Left renal pelvis (tissue), 4 donors: ENCODE measurements around the gene HOOK2. TPM values are rescaled to one million over a fixed set of nuclear protein-coding genes. Genes with fewer than 3 reads are reported as not detected.
A peak's percentile ranks its signal among the peaks of the same experiment; 100 is the strongest.

ENCODE experiments used
- DNase-seq, 4 donors: peaks; one replicate each; pipeline ENCODE4 v3.0.0-alpha.2; 2013; ENCODE audit warnings: low read depth in 4 of 4, low spot score in 3 of 4
- polyA plus RNA-seq, 4 donors: library from polyadenylated mRNA; unstranded; fragments of 120-200 nt; gene quantifications; one replicate each; pipeline ENCODE4 v1.2.1, GENCODE V29; 2013; ENCODE audit not compliant: insufficient read length in 4 of 4

Gene HOOK2
- polyA plus RNA-seq, 4 donors = 17.8 to 90.4 (median 45.4) TPM

DNA sequence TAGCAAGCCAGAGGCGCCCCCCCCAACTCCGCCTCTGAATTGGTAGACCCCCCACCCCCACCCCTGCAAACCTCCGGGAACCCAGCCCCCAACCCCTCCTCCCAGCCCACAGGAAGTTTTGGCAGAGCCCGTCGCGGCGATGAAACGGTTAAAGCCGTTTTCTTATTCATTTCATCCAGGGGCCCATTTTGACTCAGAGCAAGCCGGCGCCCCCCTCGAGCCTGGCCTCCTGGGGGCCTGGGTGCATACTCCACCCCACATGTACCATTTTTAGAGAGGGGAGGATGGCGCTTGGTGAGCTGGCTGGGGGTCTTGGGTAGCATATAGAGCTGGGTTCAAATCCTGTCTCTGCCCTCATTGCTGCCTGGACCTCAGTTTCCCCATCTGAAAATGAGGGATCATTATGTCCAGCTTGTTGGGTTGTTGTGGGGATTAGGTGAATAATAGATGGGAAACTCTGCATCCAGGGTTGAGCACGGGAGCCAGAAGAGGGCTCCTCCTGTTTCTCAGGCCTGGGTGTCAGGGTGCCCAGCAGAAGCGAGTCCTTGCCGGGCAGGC, 8.0 kb upstream of the HOOK2 start:
- DNase-seq = no peak

DNA sequence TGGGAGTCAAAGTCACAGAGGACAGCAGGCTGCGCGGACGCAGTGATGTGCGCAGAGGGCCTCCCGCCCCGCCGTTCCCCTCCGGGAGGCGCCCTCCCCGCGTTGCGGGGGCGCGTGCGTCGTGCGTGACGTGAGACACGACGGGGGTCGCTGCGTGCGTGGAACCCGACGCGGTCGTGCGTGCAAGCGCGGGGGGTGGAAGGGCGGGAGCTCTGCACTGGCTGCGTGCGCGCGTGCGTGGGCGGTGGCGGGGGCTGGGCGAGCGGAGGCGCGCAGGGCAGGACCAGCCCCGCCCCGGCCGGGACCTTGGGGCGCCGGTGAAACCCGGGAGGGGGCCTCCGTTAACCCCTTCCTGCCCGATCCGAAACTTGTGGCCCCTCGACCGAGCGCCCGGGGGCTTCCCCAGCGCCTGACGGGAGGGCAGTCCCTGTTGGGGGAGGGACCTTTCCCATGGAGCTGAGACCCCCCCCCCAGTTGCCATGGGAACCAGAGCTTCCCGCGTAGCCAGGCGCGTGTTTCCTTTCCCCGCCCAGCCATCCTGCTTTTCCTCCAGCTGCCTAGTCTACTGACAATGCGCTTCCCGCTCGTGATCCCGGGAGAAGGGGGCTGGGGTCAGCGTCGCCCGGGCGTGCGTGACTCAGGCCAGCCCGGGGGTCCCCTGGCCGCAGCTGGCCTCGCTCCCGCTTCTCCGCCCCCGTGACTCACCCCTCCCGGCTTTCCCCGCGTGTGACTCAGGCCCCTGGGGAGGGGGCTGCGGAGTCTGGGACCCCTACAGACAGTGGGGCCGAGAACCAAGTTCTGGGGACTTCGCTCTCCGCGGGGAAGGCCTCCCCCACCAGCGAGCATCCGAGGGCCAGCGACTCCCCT, 7.3 kb upstream of the HOOK2 start:
- DNase-seq = no peak

DNA sequence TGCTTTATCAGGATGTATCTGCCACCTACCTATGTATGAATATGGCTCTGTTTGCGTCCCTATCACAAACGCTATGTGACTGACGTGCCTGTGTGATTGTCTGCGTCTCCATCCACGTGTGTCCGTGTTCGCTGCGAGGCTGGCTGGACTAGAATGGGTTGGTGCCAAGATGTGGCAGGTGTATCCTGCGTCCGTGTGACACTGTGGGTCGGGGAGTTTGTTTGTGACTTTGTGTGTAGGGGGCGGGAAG, 6.7 kb upstream of the HOOK2 start:
- DNase-seq = no peak

DNA sequence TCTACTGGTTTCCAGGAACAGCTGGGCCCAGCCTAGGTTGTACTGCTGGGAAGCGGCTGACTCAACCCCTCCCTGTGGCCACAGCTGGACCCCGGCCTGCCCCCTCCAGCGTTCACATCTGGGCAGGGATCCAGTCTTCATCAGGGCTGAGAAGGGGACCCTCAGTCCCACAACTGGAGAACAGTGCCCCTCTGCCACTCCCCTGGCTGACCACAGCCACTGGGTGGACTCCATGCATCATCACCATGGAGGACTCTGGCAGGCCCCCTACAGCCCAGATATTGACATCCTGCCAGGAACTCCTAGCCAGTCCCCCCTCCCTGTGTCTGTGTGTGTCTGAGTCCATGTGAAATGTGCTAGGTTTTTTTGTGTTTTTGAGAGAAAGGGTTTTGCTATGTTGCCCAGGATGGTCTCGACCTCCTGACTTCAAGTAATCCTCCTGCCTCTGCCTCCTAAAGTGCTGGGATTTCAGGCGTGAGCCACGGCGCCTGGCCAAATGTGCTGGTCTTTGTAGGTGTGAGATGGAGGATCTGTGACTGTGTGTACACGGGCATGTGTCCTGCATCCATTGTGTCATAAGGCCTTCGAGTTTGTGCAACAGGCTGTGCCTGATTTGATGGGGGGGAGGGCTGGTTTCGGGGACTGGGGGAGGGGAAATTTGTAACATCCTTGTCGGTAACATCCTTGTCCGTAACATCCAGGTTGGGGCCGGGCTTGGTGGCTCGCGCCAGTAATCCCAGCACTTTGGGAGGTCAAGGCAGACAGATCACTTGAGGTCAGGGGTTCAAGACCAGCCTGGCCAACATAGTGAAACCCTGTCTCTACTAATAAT, 4.0 kb upstream of the HOOK2 start:
- DNase-seq = no peak

DNA sequence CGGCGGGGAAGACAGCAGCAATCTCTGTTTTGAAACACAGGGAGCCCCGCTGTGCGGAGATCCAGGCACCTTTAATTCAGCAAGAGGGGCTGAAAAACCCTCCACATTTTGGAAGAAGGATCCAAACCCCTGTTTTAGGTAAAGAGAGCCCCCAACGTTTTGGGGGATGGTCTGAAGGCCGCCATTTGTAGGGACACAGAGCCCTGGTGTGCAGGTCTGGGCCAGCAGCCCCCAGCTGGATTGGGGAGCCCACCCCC, 3.5 kb upstream of the HOOK2 start:
- no peak for DNase-seq

DNA sequence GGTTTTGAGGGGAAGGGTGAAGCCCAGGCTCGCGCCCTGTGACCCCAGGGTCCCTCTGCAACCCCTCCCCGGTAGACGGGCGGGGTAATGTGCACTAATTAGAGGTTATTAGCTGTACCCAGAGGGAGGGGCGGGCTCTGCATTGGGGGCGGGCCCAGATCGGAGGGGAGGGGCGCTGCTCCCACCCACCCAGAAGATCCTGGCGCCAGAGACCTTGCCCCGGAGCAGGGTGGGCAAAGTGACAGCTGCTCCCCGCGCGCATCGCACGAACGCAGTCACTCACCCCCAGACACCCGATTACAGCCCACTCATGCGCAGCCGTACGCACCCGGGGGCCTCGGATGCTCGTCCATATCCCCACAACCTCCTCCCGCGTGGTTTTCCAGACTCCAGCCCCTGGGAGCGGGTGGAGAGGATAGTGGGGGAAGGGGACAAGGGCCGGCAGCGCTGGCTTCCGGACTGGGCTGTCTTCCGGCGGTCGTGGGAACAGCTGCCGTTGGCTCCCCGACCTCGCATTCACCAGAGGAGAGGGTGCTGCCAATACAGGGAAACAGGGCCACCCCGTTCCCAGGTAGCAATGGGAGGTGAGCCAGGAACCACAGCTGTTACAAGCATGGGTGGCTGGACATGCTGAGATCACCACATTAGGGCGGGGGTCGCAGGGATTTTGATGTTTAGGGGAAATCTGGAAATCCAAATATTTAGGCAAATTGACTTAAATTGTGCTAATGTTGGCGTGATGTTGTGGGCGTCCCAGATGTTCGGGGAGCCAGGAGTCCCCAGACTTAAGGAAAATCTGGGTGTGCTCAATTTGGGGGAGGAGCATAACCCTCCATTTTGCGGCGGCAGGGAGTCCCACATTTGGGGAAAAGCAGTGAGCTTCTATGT, 2.9 kb upstream of the HOOK2 start:
- DNase-seq = no peak

DNA sequence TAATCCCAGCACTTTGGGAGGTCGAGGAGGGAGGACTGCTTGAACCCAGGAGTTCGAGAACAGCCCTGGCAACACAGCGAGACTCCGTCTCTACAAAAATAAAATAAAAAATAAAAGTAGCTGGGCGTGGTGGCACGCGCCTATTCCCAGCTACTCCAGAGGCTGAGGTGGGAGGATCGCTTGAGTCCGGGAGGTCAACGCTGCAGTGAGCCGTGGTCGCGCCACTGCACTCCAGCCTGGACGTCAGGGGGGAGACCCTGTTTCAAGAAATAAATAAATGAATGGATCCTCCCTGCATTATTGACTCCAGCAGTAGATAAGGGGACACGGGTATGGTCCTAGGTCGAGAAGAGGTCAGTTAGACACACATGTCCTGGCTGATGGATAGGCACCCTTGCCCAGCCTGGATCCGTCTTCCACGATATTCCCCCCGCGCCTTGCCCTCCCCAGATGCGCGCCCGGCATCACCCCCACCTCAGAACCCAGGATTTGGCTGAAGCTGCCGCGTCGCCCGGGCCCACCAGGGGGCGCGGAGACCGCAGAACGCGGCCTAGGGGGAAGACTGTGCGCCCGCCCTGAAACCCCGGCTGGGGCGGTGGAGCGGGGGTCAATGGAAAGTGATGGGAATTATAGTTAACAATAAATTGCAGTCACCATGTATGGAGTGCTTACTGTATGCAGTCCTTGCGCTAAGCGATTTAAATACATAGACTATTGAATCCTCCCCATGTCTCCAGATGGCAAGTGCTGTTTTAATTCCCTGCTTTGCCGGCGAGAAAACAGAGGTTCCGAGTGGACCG, 2.1 kb upstream of the HOOK2 start:
- DNase-seq = no peak

DNA sequence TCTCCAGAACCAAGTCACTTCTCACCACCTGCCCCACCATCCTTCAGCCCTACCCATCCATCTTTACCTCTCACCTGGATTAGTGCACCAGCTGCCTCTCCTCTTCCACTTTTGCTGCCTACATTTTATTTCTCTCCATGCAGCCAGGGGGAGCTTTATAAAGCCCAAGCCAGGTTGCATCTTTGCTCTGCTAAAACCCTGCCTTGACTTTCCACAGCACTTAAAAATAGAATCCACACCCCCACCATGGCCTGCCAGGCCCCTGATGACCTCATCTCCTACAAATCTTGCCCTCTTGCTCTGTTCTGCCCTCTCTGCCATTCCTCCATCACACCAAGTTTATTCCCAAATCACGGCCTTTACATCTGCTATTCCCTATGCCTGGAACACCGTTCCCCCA, 1.8 kb downstream of the HOOK2 start:
- DNase-seq = no peak

DNA sequence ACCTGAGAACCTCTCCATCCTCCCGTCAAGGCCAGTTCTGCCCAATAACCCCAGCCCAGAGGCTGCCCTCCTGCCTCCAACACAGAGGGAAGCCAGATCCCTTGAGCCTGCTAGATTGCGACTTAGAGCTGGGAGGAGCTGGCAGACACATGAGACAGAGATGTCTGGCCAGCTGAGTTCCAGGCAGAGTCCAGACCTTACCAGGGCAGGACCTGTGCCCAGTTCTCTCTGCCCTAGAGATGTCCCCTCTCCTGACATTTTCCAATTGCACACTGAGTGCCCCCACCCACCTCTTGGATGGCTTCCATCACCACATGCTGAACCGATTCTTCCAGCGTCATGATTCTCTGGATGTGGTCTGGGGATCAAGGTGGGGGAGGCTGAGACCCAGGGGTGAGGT, 3.0 kb downstream of the HOOK2 start:
- no peak for DNase-seq

DNA sequence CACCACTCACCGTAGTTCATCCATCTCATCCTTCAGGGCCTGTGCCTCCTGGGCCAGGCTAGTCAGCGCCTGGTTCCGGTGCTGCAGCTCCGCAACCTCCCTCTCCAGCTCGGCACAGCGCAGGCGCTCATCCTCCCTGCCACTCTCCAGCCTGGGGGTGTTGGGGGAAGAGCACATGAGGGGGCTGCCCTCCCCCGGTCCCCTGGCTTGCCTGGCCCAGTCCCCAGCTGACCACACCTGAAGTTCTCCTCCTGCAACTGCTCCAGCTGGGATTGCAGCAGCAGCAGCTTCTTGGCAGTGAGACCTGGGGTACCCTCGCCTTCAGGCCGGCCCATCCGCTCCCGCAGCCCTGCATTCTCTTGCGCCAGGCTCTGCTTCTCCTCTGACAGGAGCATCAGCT, 4.4 kb downstream of the HOOK2 start:
- DNase-seq = no peak

DNA sequence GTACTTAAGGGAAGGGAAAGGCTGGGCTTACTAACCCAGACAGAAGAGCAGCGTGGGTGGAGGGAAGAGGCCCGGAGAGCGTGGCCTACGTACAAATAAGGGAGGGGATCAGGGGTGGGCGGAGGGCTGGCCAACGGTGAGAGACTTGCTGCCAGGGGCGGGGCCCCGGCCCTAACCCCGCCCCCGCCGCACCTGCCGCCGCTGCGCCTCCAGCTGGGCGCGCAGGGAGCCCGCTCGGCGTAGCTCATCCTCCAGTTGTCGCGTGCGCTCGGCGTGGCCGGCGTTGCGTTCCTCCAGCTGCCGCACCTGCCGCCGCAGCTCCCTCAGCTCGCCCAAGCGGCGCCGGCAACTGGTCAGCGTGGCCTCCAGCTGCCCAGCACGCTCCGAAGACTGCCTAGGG, 5.7 kb downstream of the HOOK2 start:
- no peak for DNase-seq

DNA sequence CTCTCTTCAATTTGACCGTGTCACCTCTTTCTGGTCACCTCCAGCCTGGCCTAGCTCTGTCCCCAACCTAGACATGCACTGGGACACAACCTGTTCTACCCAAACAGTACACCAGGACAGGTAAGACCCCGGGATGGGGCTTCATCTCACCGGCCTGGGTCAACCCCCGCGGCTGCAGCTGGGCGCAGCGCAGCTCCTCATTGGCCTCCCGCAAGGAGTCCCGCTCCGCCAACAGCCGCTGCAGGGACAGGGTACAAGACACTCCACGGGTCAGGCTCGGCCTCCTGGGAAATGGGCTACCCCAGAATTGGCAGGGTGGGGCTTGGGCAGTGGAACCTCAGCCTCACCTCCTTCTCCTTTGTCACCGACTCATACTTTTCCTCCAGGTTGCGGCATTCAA, 7.7 kb downstream of the HOOK2 start:
- no peak for DNase-seq

DNA sequence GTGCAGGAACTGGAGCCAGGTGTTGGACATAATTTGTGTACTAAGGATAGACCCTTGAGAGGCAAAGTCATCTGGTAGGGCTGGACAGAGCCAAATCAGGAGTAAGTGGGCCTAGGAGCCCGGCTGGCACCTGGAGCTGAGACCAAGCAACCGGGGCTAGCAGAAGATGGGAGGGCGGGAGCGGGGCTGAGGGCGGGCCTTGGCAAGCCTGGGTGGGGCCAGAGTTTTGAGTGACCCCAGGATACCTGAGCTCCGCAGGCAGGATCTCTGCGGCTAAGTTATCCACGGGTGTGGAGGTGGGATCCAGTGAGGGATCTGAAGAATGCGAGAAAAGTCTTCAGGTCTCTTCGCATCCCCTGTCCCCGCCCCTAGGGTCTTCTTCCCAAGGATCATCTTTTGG, 8.2 kb downstream of the HOOK2 start:
- no peak for DNase-seq

DNA sequence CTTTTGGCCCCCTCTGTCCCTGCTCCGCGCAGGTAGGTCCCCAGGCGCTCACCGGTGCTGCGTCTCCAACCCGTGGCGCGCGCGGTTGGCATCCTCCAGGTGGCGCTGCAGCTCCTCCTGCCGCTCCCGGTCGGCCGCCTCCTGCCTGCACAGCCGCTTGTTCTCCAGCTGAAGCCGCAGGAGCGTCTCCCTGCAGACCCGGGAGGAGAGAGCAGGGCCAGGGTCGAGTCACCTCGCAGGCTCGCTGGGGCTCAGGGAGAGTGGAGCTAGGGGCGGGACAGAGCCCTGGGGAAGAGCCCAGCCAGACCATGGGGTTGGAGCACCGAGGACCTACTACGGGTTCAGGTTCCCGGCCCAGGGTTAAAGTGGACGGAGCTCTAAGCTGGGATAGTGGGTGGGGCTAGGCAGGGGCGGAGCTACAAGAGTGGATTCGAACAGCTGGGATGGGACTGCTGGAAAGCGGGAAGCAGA, 9.3 kb downstream of the HOOK2 start:
- no peak for DNase-seq

DNA sequence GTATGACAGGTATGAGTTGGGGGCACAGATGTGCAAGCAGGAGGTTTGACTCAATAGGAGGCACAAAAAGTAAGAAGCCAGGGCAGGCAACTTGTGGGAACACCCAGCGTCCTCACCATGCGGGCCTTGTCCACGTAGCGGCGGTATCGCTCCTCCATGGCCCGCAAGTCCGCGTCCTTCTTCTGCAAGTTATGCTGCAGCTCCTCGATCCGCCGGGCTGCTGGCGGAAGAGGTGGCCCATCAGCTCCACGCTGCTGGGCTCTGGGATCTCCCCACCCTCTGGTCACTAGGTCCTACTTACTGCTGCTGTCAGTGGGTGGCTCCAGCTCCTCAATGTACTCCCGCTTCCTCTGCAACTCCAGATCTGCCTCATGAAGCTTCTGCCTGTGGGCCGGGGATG, 10.7 kb downstream of the HOOK2 start:
- no peak for DNase-seq

DNA sequence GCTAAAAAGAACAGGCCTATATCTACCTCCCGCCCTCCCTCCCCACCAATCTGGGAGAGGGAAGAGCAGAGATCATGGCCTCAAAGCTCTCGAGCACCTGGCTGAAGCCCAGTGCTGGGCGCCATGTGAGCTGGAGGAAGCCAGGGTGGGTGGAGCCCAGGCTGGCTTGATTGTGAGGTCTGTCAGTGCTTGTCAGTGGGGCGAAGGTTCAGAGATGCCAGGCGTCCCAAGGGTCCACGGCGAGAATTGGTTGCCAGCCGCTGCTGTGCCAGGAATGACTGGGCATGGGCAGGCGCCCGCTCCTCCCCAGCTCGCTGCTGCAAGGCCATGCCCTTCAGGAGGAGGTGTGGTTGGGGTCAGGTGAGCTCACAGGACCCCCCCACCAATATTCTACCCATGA, 12.3 kb downstream of the HOOK2 start:
- no peak for DNase-seq

DNA sequence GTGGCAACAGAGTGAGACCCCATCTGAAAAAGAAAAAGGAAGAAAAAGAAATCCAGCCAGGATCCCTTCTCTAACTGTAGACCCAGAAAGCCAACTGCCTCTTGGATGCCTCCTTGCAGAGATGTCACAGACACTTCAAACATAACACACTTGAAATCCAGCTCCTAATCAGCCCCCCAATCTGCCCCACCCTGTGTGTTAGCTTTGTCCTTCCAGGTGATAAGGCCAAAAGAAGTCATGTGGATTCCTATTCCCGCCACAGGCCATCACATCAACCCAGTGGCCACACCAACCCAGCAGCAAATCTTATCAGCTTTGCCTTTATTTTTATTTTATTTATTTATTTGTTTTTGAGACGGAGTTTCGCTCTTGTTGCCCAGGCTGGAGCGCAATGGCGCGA, 15.7 kb downstream of the HOOK2 start:
- DNase-seq = no peak

DNA sequence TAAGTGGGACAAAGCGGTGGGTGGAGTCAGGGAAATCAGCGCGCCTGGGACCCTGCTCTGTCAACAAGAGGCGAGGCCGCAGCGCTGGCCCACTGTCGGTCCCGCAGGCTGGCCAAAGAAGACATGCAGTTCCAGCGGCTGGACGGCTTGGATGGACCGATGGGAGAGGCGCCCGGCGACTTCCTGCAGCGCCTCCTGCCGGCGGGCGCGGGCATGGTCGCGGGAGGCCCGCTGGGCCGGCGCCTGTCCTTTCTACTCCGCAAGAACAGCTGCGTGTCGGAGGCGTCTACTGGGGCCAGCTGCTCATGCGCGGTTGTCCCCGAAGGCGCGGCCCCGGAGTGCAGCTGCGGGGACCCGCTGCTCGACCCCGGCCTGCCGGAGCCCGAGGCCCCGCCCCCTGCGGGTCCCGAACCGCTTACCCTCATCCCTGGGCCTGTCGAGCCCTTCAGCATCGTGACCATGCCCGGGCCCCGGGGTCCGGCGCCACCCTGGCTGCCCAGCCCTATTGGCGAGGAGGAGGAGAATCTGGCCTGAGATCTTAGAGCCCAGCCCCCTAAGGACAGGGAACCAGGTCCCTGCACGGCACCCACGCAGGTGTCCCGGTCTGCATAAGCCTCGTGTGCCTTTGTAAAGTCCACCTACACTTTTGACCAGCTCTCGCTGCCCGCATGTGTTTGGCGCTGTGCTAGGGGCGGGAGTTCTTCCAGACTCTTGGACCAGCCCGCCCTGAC, 17.6 kb downstream of the HOOK2 start:
- DNase-seq = peak in 1 of 4 donors; percentile 38

DNA sequence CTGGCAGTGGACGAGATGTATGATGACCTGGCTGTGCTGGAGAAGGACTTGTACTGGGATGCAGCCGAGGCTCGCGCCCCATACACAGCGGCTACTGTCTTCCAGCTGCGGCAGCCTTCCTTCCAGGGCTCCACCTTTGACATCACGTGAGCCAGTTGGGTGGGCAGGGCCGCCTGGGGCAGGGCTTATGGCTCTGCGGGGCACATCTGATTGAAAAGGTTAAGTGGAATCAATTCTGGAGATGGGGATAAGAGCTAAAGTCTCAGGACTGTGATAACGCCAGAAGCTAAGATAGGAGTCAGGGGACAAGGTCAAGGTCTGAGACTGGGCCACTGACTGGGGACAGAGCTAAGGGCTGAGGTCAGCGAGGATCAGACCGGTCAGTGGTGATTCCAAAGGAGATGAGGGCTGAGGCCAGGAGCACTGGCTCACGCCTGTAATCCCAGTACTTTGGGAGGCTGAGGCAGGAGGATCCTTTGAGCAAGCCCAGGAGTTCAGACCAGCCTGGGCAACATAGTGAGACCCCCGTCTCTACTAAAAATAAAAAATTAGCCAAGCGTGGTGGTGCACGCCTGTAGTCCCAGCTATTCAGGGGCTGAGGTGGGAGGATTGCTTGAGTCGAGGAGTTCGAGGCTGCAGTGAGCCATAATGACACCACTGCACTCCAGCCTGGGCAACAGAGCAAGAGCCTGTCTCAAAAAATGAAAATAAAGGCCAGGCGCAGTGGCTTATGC, 19.0 kb downstream of the HOOK2 start:
- no peak for DNase-seq
